ENCODE measurements around the gene ANKIB1. TPM values are rescaled to one million over a fixed set of nuclear protein-coding genes. Genes with fewer than 3 reads are reported as not detected.
"Not testable (repeated sequence)": the region's sequence is repeated elsewhere in the genome, so short reads cannot be mapped to it uniquely, and the experiment has no call there.

The ANKIB1 gene, protein sequence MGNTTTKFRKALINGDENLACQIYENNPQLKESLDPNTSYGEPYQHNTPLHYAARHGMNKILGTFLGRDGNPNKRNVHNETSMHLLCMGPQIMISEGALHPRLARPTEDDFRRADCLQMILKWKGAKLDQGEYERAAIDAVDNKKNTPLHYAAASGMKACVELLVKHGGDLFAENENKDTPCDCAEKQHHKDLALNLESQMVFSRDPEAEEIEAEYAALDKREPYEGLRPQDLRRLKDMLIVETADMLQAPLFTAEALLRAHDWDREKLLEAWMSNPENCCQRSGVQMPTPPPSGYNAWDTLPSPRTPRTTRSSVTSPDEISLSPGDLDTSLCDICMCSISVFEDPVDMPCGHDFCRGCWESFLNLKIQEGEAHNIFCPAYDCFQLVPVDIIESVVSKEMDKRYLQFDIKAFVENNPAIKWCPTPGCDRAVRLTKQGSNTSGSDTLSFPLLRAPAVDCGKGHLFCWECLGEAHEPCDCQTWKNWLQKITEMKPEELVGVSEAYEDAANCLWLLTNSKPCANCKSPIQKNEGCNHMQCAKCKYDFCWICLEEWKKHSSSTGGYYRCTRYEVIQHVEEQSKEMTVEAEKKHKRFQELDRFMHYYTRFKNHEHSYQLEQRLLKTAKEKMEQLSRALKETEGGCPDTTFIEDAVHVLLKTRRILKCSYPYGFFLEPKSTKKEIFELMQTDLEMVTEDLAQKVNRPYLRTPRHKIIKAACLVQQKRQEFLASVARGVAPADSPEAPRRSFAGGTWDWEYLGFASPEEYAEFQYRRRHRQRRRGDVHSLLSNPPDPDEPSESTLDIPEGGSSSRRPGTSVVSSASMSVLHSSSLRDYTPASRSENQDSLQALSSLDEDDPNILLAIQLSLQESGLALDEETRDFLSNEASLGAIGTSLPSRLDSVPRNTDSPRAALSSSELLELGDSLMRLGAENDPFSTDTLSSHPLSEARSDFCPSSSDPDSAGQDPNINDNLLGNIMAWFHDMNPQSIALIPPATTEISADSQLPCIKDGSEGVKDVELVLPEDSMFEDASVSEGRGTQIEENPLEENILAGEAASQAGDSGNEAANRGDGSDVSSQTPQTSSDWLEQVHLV
- 31.9 and 39.2 TPM in 2 replicates for total RNA-seq (2014; rRNA removed; shearing (Covaris generic))

GRCh38 chr7:92245487-92246359 is at the start of gene ANKIB1, which contains the start of gene KRIT1:
ANKIB1 (plus strand) TSS chr7:92245974; CDS start chr7:92294979, 49,005 bp downstream.
KRIT1 (minus strand) TSS chr7:92245914; CDS start chr7:92242135, 3,779 bp downstream.
- peak; percentile 92 for DNase-seq (ENCODE audit: low spot score)

DNA sequence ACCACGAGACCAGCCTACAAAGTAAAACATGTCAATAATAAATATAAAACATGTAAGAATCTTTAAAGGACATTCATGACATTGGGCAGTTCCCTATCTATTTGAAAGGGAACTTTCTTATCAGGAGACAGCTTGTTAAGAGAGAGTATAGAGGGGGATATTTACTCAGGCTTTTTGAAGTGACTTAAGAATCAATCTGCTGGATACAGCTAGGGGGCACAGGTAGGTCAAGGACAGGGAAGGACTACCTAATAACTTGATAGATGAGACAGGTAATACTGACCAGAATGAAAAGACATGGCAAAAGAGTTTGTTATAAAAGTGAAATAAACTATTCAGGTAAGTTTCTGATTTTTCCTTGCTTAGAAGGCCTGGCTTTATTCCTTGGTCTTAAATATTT is 45.0 kb upstream of the ANKIB1 start:
- no peak for DNase-seq (ENCODE audit: low spot score)

DNA sequence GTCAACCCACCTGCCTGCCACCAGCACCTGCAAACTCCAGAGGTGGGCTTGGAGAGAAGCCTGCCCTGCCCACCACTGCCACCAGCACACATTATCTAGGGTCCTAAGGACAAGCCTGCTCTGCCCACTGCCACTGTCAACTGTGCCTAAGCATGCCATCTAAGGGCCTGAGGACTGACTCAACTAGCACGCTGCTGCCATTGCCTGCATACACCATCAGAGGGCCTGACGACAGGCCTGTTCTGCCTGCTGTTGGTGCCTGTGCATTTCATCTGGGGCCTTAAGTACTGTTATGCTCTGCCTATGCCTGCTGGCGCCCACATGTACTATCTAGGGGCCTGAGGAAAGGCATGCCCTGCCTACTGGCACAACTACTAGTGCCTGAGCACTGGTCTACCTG is 39.8 kb upstream of the ANKIB1 start:
- no peak for DNase-seq (ENCODE audit: low spot score)

DNA sequence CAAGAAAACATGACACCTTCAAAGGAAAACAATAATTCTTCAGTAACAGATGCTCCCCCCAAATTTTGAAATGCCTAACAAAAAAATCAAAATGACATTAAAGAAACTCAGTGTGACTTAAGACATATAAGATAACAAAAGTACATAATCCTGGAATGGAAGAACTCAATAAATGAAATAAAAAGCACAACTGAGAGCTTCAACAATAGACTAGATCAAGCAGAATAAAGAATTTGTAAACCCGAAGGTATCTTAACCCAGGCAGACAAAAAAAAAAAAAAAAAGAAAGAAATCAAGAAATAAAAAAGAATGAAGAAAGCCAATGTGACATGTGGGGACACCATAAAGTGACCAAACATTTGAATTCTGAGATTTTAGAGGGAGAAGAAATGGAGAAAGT is 39.1 kb upstream of the ANKIB1 start:
- DNase-seq (ENCODE audit: low spot score), result no peak

- DNase-seq (ENCODE audit: low spot score), result no peak
Measured at GRCh38 chr7:92221766-92222165, 24.0 kb upstream of the ANKIB1 start.

DNA sequence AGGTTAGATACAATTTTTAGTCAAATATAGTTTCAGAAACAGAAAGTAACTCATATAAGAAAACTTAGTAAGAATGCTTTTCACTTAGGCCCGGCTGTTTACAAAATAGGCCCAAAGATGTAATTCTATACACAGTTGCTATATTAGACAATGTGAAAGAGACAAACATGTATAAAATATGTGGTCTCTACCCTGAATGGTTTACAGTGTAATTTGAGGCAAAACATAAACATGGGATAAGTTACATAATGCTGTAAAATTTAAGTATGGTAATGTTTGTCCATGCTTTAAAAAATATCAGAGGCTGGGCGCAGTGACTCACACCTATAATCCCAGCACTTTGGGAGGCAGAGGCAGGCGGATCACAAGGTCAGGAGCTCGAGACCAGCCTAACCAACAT is 18.8 kb upstream of the ANKIB1 start:
- peak; percentile 77 for DNase-seq (ENCODE audit: low spot score)

DNA sequence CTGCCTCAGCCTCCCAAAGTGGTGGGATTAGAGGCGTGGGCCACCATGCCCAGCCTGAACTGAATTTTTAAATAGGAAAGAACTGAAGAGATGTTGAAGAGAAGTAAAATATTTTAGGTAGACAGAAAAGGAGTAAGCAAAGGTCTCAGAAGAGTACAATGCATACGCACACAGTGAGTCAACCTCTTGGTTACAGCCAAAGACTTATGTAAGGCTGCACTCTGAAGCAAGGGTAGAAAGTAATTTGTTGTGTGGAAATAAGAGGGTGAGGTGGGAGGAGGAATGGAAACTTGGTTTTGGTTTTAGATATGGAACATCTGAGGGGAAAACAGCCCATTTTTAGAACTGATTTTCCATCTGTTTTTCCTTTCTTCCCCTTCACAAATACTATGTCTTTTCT is 17.7 kb upstream of the ANKIB1 start:
- no peak for DNase-seq (ENCODE audit: low spot score)

- DNase-seq (ENCODE audit: low spot score), result no peak
Measured at GRCh38 chr7:92228742-92229141, 17.0 kb upstream of the ANKIB1 start.

- DNase-seq (ENCODE audit: low spot score), result no peak
Measured at GRCh38 chr7:92230547-92230946, 15.2 kb upstream of the ANKIB1 start.

- DNase-seq (ENCODE audit: low spot score), result no peak
Measured at GRCh38 chr7:92242972-92243371, 2.8 kb upstream of the ANKIB1 start.

GRCh38 chr7:92244808-92245486 is 827 bp upstream of the ANKIB1 start:
- no peak for DNase-seq (ENCODE audit: low spot score)

DNA sequence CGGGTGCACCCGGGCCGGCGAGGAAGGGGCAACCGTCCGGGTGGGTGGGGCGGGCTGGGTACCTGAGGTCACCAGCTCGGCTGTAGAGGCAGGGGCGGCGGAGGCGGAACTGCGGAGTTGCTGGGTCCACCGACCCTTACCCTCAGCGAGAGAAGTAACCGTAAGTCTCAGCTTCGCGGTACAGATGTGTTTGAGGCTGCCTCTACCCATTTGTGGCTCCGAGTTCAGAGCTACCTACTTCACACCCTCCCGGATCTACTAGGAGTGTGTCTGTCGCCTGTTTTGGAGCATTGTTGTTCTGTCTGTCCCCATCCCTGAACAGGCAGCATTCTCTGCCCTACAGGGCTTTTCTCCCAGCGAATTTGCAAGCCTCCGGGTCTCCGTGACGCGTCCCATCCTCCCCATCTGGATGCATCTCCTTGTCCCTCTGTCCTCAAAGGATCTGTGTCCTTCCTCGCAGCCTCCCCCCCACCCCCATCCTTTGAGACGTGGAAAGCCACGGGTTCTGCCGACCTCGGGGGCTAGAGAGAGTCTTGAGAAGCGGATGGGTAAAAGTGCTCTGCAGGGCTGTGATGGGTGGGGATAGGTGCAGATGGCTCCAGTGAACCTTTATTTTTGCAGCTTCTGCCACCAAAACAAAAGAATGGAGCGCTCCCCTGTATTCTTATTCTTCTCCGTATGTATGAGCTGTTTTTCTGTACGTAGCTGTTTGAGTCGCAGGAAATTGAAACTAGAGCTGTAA is 757 bp downstream of the ANKIB1 start:
- peak; percentile 23 for DNase-seq (ENCODE audit: low spot score)

DNA sequence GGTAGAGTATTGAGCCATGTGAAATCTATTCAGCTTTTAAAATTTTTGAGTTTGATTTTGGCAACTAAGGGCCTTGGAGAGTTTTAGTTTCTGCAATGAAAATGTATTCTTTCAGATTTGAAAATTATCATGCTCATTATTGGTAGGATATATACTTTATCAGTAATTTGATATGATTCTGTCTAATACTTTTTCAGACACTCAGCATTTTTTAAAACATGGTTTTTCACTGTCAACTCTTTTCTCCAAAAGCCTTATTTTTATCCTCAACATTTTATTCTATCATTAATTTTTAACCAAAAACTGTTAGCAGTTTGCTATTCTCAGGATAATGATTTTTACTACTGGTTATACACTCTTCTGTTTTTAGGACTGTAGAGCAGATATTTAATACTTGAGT is 4.8 kb downstream of the ANKIB1 start:
- no peak for DNase-seq (ENCODE audit: low spot score)

- no peak for DNase-seq (ENCODE audit: low spot score)
Measured at GRCh38 chr7:92251181-92251580, 5.4 kb downstream of the ANKIB1 start.

- no peak for DNase-seq (ENCODE audit: low spot score)
Measured at GRCh38 chr7:92253251-92253650, 7.5 kb downstream of the ANKIB1 start.

DNA sequence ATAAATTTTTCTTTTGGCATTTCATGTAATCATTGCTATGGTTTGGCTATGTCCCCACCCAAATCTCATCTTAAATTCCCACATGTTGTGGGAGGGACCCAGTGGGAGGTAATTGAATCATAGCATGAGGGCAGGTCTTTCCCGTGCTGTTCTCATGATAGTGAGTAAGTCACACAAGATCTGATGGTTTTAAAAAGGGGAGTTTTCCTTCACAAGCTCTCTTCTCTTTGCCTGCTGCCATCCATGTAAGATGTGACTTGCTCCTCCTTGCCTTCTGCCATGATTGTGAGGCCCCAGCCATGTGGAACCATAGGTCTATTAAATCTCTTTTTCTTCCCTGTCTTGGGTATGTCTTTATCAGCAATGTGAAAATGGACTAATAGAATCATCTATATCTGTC is 9.0 kb downstream of the ANKIB1 start:
- DNase-seq (ENCODE audit: low spot score), result not testable (repeated sequence)

GRCh38 chr7:92255308-92255707 is 9.5 kb downstream of the ANKIB1 start:
- peak; percentile 62 for DNase-seq (ENCODE audit: low spot score)

- no peak for DNase-seq (ENCODE audit: low spot score)
Measured at GRCh38 chr7:92259062-92259461, 13.3 kb downstream of the ANKIB1 start.

DNA sequence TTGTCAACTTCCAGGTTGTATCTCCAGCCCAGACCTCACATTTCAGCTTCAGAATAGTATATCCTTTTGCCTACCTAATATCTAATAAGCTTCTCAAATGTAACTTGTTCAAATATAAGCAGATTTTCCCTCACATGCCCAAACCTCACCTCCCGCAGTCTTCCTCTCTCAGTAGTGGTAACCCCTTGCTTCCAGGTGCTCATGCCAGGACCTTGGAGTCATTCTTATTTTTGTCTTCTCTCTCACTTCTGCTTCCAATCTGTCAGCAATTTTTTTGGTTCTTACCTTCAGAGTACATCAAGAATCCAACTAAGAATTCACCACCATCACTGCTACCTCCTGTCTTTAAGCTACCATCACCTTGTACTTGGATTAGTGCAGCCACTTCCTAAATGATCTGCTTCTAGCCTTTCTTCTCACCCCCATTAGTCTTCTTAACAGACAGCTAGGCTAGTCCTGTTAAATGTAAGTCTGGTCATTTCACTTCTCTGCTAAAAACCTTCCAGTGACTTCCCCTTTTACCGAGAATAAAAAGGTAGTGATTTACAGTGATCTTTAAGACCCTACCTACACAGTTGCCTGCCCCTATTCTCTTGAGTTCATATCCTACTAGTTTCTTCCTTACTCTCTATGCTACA is 14.0 kb downstream of the ANKIB1 start:
- DNase-seq (ENCODE audit: low spot score), result no peak

Measured in H4 (cell line).